A673 (cell line): ENCODE measurements around the gene MRPL1. TPM values are rescaled to one million over a fixed set of nuclear protein-coding genes. Genes with fewer than 3 reads are reported as not detected.

Experiments
- BruUV-seq: library from RNA; stranded (reverse); fragments of 400-500 nt; replicated peaks from 2 replicates; lab custom pipeline; 2021; lab: Mats Ljungman, UMichigan
- CTCF ChIA-PET: fragments of 300-600 bp; sonication (Branson Sonifier 250); formaldehyde crosslinking; loops from one replicate; lab custom pipeline; 2022; ENCODE audit warnings: antibody characterized with exemption; lab: Charles Lee
- POLR2A ChIA-PET: fragments of 300-600 bp; sonication (Branson Sonifier 250); formaldehyde crosslinking; loops from one replicate; lab custom pipeline; 2022; ENCODE audit warnings: antibody characterized with exemption; ENCODE audit not compliant: low non-redundant PET; lab: Charles Lee
- DNase-seq: peaks from one replicate; pipeline ENCODE4 v3.0.0-alpha.2; 2015; ENCODE audit warnings: low spot score
- H3K27ac ChIP-seq: fragments of 200-600 bp; sonication (generic); 2 replicates; pipeline ENCODE4 v1.5.1; 2016; ENCODE audit warnings: mixed run types, low read depth, mild to moderate bottlenecking, mixed read lengths, antibody characterized with exemption, low read length; ENCODE audit not compliant: poor library complexity, severe bottlenecking
- H3K27me3 ChIP-seq: fragments of 200-600 bp; sonication (generic); replicated peaks from 2 replicates; pipeline ENCODE4 v1.6.1; 2017; ENCODE audit warnings: mixed run types, low read depth, mild to moderate bottlenecking, mixed read lengths, antibody characterized with exemption, low read length; ENCODE audit not compliant: insufficient read depth, poor library complexity
- H3K36me3 ChIP-seq: fragments of 200-600 bp; sonication (generic); 2 replicates; pipeline ENCODE4 v1.6.1; 2016; ENCODE audit warnings: mixed run types, mild to moderate bottlenecking, mixed read lengths, antibody characterized with exemption, low read length; ENCODE audit not compliant: insufficient read depth, poor library complexity, severe bottlenecking
- H3K4me1 ChIP-seq: fragments of 200-600 bp; sonication (generic); 2 replicates; pipeline ENCODE4 v1.6.1; 2017; ENCODE audit warnings: mixed run types, mild to moderate bottlenecking, mixed read lengths, antibody characterized with exemption, low read length; ENCODE audit not compliant: insufficient read depth, poor library complexity, severe bottlenecking
- H3K4me3 ChIP-seq: fragments of 200-600 bp; sonication (generic); 2 replicates; pipeline ENCODE4 v1.5.1; 2016; ENCODE audit warnings: low read depth, mixed run types, mild to moderate bottlenecking, mixed read lengths, low read length; ENCODE audit not compliant: poor library complexity, severe bottlenecking
- H3K9me3 ChIP-seq: fragments of 200-600 bp; sonication (generic); 2 replicates; pipeline ENCODE4 v1.6.1; 2016; ENCODE audit warnings: mixed run types, low read depth, mild to moderate bottlenecking, mixed read lengths, antibody characterized with exemption, low read length; ENCODE audit not compliant: poor library complexity, severe bottlenecking
- CTCF ChIP-seq: fragments of 300-800, 200-600 bp; sonication (generic); conservative IDR thresholded peaks from 2 replicates; pipeline ENCODE4 v1.5.1; 2017; ENCODE audit warnings: low read depth, mild to moderate bottlenecking, antibody characterized with exemption, low read length, moderate library complexity, mixed read lengths
- EZH2 ChIP-seq: fragments of 200-600 bp; sonication (generic); IDR thresholded peaks from 2 replicates; pipeline ENCODE4 v1.6.1; 2017; ENCODE audit warnings: borderline replicate concordance, low read depth, mild to moderate bottlenecking, mixed read lengths, antibody characterized with exemption, low read length; ENCODE audit not compliant: poor library complexity, severe bottlenecking
- intact Hi-C: fragments of 100-400 bp; cut with micrococcal nuclease; formaldehyde crosslinking; loops from one replicate; pipeline ENCODE4 v1.10.0; 2022; ENCODE audit not compliant: unreplicated experiment
- total RNA-seq: library from RNA; stranded (reverse); gene quantifications from 2 replicates; pipeline ENCODE4 v1.2.3, GENCODE V29; 2021

Gene MRPL1
- total RNA-seq, 1 experiment from 2014 or later: 32.2 TPM

- Histone ChIP-seq H3K9me3 (no peaks in the 10 kb centered on the region), H3K27me3 (no peaks in the 10 kb centered on the region), H3K4me3 (no peak overlapping the region), H3K4me1 (no peaks in the 10 kb centered on the region), H3K27ac (no peak overlapping the region), H3K36me3 (no peaks in the 10 kb centered on the region)
- TF ChIP-seq EZH2 (no peak), CTCF (no peak)
- DNase-seq: no peak
- CTCF ChIA-PET: no interaction called here
- BruUV-seq: no TSS peak
- intact Hi-C loops: no loop called here
- POLR2A ChIA-PET: no interaction called here
Measured at GRCh38 chr4:77881460-77882295, 19.0 kb downstream of the MRPL1 start.

- Histone ChIP-seq H3K4me1 (no peaks in the 10 kb centered on the region), H3K4me3 (no peak overlapping the region), H3K27ac (no peak overlapping the region), H3K36me3 (no peaks in the 10 kb centered on the region), H3K9me3 (no peaks in the 10 kb centered on the region), H3K27me3 (no peaks in the 10 kb centered on the region)
- no peak for TF ChIP-seq EZH2
- TF ChIP-seq CTCF: no peak
- CTCF ChIA-PET: no interaction called here
- POLR2A ChIA-PET: no interaction called here
- intact Hi-C loops: no loop called here
- no peak for DNase-seq
- no TSS peak for BruUV-seq
Measured at GRCh38 chr4:77893451-77893850, 30.8 kb downstream of the MRPL1 start.

GRCh38 chr4:77899607-77900006, 37.0 kb downstream of the MRPL1 start:
- Histone ChIP-seq H3K4me3 (no peak overlapping the region), H3K27ac (no peak overlapping the region), H3K4me1 (no peaks in the 10 kb centered on the region), H3K9me3 (no peaks in the 10 kb centered on the region), H3K27me3 (no peaks in the 10 kb centered on the region), H3K36me3 (no peaks in the 10 kb centered on the region)
- intact Hi-C loops: no loop called here
- TF ChIP-seq CTCF (no peak), EZH2 (no peak)
- DNase-seq: no peak
- no TSS peak for BruUV-seq
- POLR2A ChIA-PET: no interaction called here
- CTCF ChIA-PET: no interaction called here
